Tibial nerve (tissue), 4 donors: Measurements from ENCODE around the gene NPR1. TPM values are rescaled to one million over a fixed set of nuclear protein-coding genes. Genes with fewer than 3 reads are reported as not detected.
"Not testable (repeated sequence)": the region's sequence is repeated elsewhere in the genome, so short reads cannot be mapped to it uniquely, and the experiment has no call there.

Experiments used
- DNase-seq, 2 donors: peaks; one replicate each; pipeline ENCODE4 v3.0.0-alpha.2; 2019; ENCODE audit warnings: low spot score in 2 of 2
- H3K27ac ChIP-seq, 4 donors: fragments of 200-600 bp; sonication (generic) in 3 of 4; one replicate each; pipeline ENCODE4 v1.5.1; 2017 to 2019; ENCODE audit warnings: mild to moderate bottlenecking in 1 of 4
- H3K27me3 ChIP-seq, 2 donors: fragments of 200-600 bp; sonication (generic) in 1 of 2; one replicate each; pipeline versions ENCODE4 v1.5.1 to v1.6.0; 2017 to 2019
- H3K36me3 ChIP-seq, 3 donors: fragments of 200-600 bp; sonication (generic); one replicate each; pipeline ENCODE4 v1.5.1; 2018 to 2019
- H3K4me1 ChIP-seq, 4 donors: fragments of 200-600 bp; sonication (generic) in 3 of 4; one replicate each; pipeline ENCODE4 v1.5.1; 2017 to 2019
- H3K4me3 ChIP-seq, 4 donors: fragments of 200-600 bp; sonication (generic) in 3 of 4; one replicate each; pipeline ENCODE4 v1.5.1; 2017 to 2019; ENCODE audit warnings: mild to moderate bottlenecking in 1 of 4, moderate library complexity in 1 of 4
- H3K9me3 ChIP-seq, 4 donors: fragments of 200-600 bp; sonication (generic) in 3 of 4; one replicate each; pipeline ENCODE4 v1.5.1; 2017 to 2019
- CTCF ChIP-seq, 5 experiments: fragments of 200-600 bp in 3 of 5; fragments of 450-650 bp in 2 of 5; sonication (generic) in 3 of 5; IDR thresholded peaks; one replicate each; pipeline ENCODE4 v1.5.1; 2016 to 2019; ENCODE audit warnings: antibody characterized with exemption in 5 of 5, mild to moderate bottlenecking in 3 of 5, moderate library complexity in 2 of 5
- EP300 ChIP-seq, 2 donors: sonication (generic); formaldehyde crosslinking; IDR thresholded peaks; one replicate each; pipeline ENCODE4 v1.6.1; 2017; ENCODE audit warnings: antibody characterized with exemption in 2 of 2, mild to moderate bottlenecking in 1 of 2
- POLR2A ChIP-seq, 2 donors: fragments of 450-650 bp; IDR thresholded peaks; one replicate each; pipeline ENCODE4 v1.6.1; 2017; ENCODE audit warnings: antibody characterized with exemption in 2 of 2, mild to moderate bottlenecking in 2 of 2, moderate library complexity in 2 of 2
- WGBS, 2 donors: methylation state at CpG; one replicate each; pipeline ENCODE4 v1.1.5; 2018; 5-methylcytosine and 5-hydroxymethylcytosine counted together
- total RNA-seq, 4 donors: library from RNA; depleted of rRNA; stranded (reverse); fragments of >200 nt; gene quantifications; one replicate each; pipeline ENCODE4 v1.1.0, GENCODE V29; 2016

NPR1 gene
- total RNA-seq, 4 donors from 2014 or later = 36.9 to 87.5 (median 58.4) TPM

- TF ChIP-seq POLR2A (IDR thresholded peaks at IDR 0.05) = no peak
- TF ChIP-seq EP300 (IDR thresholded peaks at IDR 0.05) = no peak
- no peak for TF ChIP-seq CTCF (IDR thresholded peaks at IDR 0.05)
- peaks cover 2 to 69% (median 37%) of the 10 kb centered on the region in 3 donors for H3K36me3 ChIP-seq
- DNase-seq = no peak
- H3K27ac ChIP-seq = no peak overlapping the region
- peaks cover 0 to 25% (median 9%) of the 10 kb centered on the region in 4 donors for H3K4me1 ChIP-seq
- no peaks in the 10 kb centered on the region for H3K9me3 ChIP-seq
- H3K4me3 ChIP-seq = no peak overlapping the region
- WGBS, 2 donors = 83 to 91% methylated on average over 4 of the region's 4 CpGs
- H3K27me3 ChIP-seq = no peaks in the 10 kb centered on the region
Measured at GRCh38 chr1:153667439-153667838, 11.0 kb upstream of the NPR1 start.

- not testable (repeated sequence) for H3K9me3 ChIP-seq, H3K27me3 ChIP-seq, H3K4me3 ChIP-seq, DNase-seq, H3K27ac ChIP-seq
- Histone ChIP-seq H3K36me3 (peaks cover 2 to 57% (median 37%) of the 10 kb centered on the region in 3 donors), H3K4me1 (peaks cover 0 to 25% (median 9%) of the 10 kb centered on the region in 4 donors)
- 93 to 94% methylated on average over 8 of the region's 8 CpGs for WGBS, 2 donors
Measured at GRCh38 chr1:153668672-153669071, 9.8 kb upstream of the NPR1 start.

- H3K27ac ChIP-seq = peak overlapping the region in 2 of 4 donors; percentile 87 to 92
Measured at GRCh38 chr1:153669606-153670005, 8.9 kb upstream of the NPR1 start.

GRCh38 chr1:153670257-153670858 is 8.1 kb upstream of the NPR1 start:
- H3K9me3 ChIP-seq = no peaks in the 10 kb centered on the region

More at GRCh38 chr1:153669606-153670005, 8.9 kb upstream of the NPR1 start:
- no peak for DNase-seq
- Histone ChIP-seq H3K27me3 (no peaks in the 10 kb centered on the region), H3K4me3 (peak overlapping the region in 3 of 4 donors; percentile 46 to 92 (median 78)), H3K9me3 (no peaks in the 10 kb centered on the region), H3K4me1 (peaks cover 0 to 25% (median 9%) of the 10 kb centered on the region in 4 donors), H3K36me3 (peaks cover 2 to 48% (median 32%) of the 10 kb centered on the region in 3 donors)
- 78 to 79% methylated on average over 6 of the region's 6 CpGs for WGBS, 2 donors
- TF ChIP-seq POLR2A (IDR thresholded peaks at IDR 0.05) (no peak), EP300 (IDR thresholded peaks at IDR 0.05) (no peak), CTCF (IDR thresholded peaks at IDR 0.05) (no peak)

GRCh38 chr1:153670859-153671627 is 7.4 kb upstream of the NPR1 start, which contains the start of gene ILF2:
TSS of gene ILF2 (minus strand) at chr1:153670993. CDS start at chr1:153670922, 71 bp downstream.
- Histone ChIP-seq H3K36me3 (peaks cover 2 to 33% (median 19%) of the 10 kb centered on the region in 3 donors), H3K4me1 (peaks cover 0 to 25% (median 9%) of the 10 kb centered on the region in 4 donors), H3K27me3 (no peaks in the 10 kb centered on the region), H3K4me3 (peak within 1 kb of the TSS; percentile 54 to 92 (median 79)), H3K27ac (peak within 1 kb of the TSS; percentile 75 to 92 (median 90)), H3K9me3 (no peaks in the 10 kb centered on the region)
- DNase-seq = peak; percentile 93 to 95
- 0 to 1% methylated on average over 35 of the region's 35 CpGs for WGBS, 2 donors
- TF ChIP-seq EP300 (IDR thresholded peaks at IDR 0.05) = peak; percentile 86 to 95
- peak in 3 of 5 experiments; percentile 32 to 56 (median 39) for TF ChIP-seq CTCF (IDR thresholded peaks at IDR 0.05)
- TF ChIP-seq POLR2A (IDR thresholded peaks at IDR 0.05) = peak; percentile 68 to 88

More at GRCh38 chr1:153670257-153670858, 8.1 kb upstream of the NPR1 start:
- whole genome bisulfite sequencing, 2 donors = 1 to 2% methylated on average over 22 of the region's 22 CpGs
- Histone ChIP-seq H3K4me3 (peak overlapping the region; percentile 46 to 92 (median 79)), H3K27me3 (no peaks in the 10 kb centered on the region), H3K36me3 (peaks cover 2 to 40% (median 24%) of the 10 kb centered on the region in 3 donors), H3K4me1 (peaks cover 0 to 25% (median 9%) of the 10 kb centered on the region in 4 donors), H3K27ac (peak overlapping the region; percentile 73 to 92 (median 86))
- TF ChIP-seq POLR2A (IDR thresholded peaks at IDR 0.05) (no peak), CTCF (IDR thresholded peaks at IDR 0.05) (no peak), EP300 (IDR thresholded peaks at IDR 0.05) (no peak)
- DNase-seq = no peak

- H3K36me3 ChIP-seq = peaks cover 0 to 26% (median 12%) of the 10 kb centered on the region in 3 donors
- DNase-seq = peak in 1 of 2 donors; percentile 24
- not testable (repeated sequence) for H3K27me3 ChIP-seq, H3K9me3 ChIP-seq
- 14 to 15% methylated on average over 28 of the region's 28 CpGs for WGBS, 2 donors
- H3K27ac ChIP-seq = peak overlapping the region; percentile 75 to 92 (median 90)
- H3K4me3 ChIP-seq = peak overlapping the region; percentile 54 to 92 (median 68)
- H3K4me1 ChIP-seq = peaks cover 0 to 25% (median 9%) of the 10 kb centered on the region in 4 donors
Measured at GRCh38 chr1:153671628-153672353, 6.7 kb upstream of the NPR1 start.
